T-helper 1 cell treated with Interleukin-12 subunit alpha and Interleukin-12 subunit beta and Interleukin-4 antibody, amounts not matched to agents 30 μg/mL and 1 μg/mL, for 36 hours (primary cell): ENCODE results near the gene TNNI2.
A peak's percentile ranks its signal among the peaks of the same experiment; 100 is the strongest.

Experiments used
- H3K27ac Mint-ChIP-seq: one replicate; pipeline ENCODE4 v1.8.0; 2021; ENCODE audit warnings: mild to moderate bottlenecking, mixed read lengths
- H3K27me3 Mint-ChIP-seq: one replicate; pipeline ENCODE4 v1.8.0; 2021; ENCODE audit warnings: low read depth, mixed read lengths
- H3K36me3 Mint-ChIP-seq: one replicate; pipeline ENCODE4 v1.8.0; 2021; ENCODE audit warnings: low read depth, mixed read lengths
- H3K4me1 Mint-ChIP-seq: one replicate; pipeline ENCODE4 v1.8.0; 2021; ENCODE audit warnings: low read depth, mixed read lengths
- H3K4me3 Mint-ChIP-seq: one replicate; pipeline ENCODE4 v1.8.0; 2021; ENCODE audit warnings: mild to moderate bottlenecking, moderate library complexity, mixed read lengths
- H3K9me3 Mint-ChIP-seq: one replicate; pipeline ENCODE4 v1.8.0; 2021; ENCODE audit warnings: mixed read lengths

The TNNI2 gene

DNA sequence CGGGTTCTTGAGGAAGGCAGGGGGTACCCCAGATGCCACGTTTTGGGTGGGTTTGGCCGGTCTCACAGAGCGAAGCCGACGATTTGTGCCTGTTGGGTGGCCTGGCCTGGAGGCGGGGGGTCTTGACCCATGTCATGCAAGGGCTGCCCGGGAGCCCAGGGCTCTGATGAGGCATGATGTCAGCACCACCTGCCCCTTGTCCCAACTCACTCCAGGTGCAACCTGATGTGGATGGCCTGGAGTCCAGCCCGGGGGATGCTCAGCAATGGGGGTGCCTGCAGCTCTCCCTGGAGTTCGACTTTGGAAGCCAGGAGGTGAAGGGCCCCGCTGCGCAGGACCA, 3.1 kb upstream of the TNNI2 start:
- Mint-ChIP-seq H3K4me1 (peaks cover 5% of the 10 kb centered on the region), H3K36me3 (no peaks in the 10 kb centered on the region), H3K9me3 (no peaks in the 10 kb centered on the region), H3K27me3 (no peaks in the 10 kb centered on the region), H3K27ac (no peak overlapping the region), H3K4me3 (no peak overlapping the region)

DNA sequence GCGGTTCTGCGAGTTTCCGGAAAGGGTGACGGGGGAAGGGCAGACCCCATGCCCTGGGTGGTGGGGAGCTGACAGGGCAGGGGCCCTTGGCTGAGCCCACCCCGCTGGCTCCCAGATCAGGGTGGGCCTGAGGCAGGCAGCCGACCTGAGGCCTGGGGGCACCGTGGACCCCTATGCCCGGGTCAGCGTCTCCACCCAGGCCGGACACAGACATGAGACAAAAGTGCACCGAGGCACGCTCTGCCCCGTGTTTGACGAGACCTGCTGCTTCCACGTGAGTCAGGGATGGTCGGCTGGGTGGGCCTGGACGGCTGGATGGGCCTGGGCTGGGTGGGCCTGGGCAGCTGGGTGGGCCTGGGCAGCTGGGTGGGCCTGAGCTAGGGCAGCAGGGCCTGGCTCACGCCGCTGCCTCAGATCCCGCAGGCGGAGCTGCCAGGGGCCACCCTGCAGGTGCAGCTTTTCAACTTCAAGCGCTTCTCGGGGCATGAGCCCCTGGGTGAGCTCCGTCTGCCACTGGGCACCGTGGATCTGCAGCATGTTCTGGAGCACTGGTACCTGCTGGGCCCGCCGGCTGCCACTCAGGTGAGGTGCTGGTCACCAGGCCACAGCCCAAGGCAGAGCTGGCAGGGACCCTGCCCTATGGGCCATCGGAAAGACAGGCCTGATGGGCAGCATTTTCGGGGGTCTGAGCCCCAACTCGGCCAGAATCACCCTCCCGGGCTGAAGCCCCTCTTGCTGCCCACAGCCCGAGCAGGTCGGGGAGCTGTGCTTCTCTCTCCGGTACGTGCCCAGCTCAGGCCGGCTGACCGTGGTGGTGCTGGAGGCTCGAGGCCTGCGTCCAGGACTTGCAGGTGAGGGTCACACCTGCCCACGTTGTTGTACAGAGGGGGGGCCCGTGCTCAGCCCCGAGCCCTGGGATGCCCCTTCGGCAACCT, 2.5 kb upstream of the TNNI2 start:
- H3K27ac Mint-ChIP-seq = no peak overlapping the region
- H3K36me3 Mint-ChIP-seq = no peaks in the 10 kb centered on the region
- H3K27me3 Mint-ChIP-seq = no peaks in the 10 kb centered on the region
- peaks cover 5% of the 10 kb centered on the region for H3K4me1 Mint-ChIP-seq
- no peak overlapping the region for H3K4me3 Mint-ChIP-seq
- H3K9me3 Mint-ChIP-seq = no peaks in the 10 kb centered on the region

DNA sequence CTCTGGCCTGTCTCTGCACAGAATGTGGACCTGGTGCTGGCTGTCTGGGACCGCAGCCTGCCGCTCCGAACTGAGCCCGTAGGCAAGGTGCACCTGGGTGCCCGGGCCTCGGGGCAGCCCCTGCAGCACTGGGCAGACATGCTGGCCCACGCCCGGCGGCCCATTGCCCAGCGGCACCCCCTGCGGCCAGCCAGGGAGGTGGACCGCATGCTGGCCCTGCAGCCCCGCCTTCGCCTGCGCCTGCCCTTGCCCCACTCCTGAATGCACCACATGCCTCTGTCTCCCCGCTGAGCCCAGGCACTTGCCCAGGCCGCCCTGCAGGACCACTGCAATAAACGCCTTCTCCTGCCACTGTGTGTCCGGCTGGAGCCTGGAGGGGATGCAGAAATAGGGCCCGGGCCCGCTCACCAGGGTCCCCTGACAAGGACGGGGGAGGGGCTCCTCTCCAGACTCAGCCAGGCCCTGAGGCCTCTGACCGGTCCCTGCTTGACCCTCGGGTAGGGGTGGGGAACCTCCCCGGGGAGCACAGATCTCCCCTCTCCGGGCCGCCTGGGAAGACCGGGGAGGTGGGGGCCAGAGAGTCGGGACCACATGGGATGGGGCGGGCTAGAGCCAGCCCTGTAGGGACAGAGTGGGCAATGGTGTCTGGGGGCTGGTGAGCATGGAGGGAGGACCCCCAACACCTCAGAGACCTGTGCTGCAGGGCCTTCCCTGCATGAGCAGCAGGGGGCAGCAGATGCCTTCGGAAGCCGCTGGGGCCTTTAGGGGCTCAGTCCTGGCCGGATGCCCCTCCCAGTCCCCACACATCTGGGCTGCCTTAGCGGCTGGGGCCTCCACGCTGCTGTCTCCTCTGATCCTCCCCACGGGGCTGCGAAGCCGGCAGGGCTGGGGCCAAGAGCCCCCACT, 1.4 kb upstream of the TNNI2 start:
- no peaks in the 10 kb centered on the region for H3K9me3 Mint-ChIP-seq
- H3K4me3 Mint-ChIP-seq = no peak overlapping the region
- no peaks in the 10 kb centered on the region for H3K27me3 Mint-ChIP-seq
- no peaks in the 10 kb centered on the region for H3K36me3 Mint-ChIP-seq
- H3K4me1 Mint-ChIP-seq = peaks cover 5% of the 10 kb centered on the region
- H3K27ac Mint-ChIP-seq = no peak overlapping the region

DNA sequence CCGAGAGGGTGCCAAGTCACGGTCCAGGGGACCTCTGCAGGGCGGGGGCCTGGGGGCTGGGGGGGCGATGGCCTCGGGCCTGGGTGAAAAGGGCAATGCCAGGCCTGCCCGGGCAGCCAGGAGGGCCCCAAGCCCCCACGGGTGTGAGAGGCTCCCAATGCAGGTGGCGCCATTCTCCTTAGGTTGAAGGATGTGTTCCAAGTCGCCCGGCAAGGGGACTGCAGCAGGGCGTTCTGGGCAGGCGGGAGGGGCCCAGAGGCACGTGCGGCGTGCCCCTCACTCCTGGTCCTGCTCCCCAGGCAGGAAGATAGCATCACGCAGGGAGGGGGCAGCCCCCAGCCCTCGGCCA, 730 bp upstream of the TNNI2 start:
- H3K9me3 Mint-ChIP-seq = no peaks in the 10 kb centered on the region
- H3K4me1 Mint-ChIP-seq = peaks cover 5% of the 10 kb centered on the region
- no peak overlapping the region for H3K4me3 Mint-ChIP-seq
- no peak overlapping the region for H3K27ac Mint-ChIP-seq
- H3K27me3 Mint-ChIP-seq = no peaks in the 10 kb centered on the region
- H3K36me3 Mint-ChIP-seq = no peaks in the 10 kb centered on the region

DNA sequence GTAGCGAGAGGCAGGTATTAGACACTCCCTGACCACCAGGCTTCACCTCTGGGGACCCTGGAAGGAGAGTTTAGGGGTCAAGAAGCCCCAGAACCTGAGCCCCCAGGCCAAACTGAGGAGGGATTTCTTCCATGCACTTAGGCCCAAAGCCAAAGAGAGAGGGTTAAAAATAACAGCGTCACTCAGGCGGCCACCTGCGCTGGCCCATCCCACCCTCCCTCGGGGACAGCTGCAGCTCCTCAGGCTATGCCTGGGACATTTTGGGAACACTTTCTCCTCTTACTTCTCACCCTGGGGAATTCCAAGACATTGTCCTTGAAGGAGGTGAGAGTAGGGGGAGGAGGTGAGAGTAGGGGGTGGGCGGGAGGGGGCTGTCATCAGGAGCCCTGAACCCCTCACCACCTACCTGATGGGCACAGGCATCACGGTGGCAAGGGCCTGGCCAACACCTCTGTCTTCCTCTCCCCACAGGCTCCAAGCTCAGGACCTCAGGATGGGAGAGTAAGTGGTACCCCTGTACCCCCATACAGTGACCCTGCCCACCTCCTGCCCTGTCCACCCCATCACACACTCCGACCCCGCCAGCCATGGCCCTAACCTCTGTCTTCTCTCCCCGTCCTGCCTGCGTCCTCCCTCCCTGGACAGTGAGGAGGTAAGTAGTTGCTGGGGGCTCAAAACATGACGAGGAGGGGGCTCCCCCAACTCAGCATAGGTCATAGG, 583 bp downstream of the TNNI2 start:
- Mint-ChIP-seq H3K36me3 (no peaks in the 10 kb centered on the region), H3K9me3 (no peaks in the 10 kb centered on the region), H3K4me3 (no peak overlapping the region), H3K27ac (no peak overlapping the region), H3K27me3 (no peaks in the 10 kb centered on the region), H3K4me1 (peaks cover 14% of the 10 kb centered on the region)

DNA sequence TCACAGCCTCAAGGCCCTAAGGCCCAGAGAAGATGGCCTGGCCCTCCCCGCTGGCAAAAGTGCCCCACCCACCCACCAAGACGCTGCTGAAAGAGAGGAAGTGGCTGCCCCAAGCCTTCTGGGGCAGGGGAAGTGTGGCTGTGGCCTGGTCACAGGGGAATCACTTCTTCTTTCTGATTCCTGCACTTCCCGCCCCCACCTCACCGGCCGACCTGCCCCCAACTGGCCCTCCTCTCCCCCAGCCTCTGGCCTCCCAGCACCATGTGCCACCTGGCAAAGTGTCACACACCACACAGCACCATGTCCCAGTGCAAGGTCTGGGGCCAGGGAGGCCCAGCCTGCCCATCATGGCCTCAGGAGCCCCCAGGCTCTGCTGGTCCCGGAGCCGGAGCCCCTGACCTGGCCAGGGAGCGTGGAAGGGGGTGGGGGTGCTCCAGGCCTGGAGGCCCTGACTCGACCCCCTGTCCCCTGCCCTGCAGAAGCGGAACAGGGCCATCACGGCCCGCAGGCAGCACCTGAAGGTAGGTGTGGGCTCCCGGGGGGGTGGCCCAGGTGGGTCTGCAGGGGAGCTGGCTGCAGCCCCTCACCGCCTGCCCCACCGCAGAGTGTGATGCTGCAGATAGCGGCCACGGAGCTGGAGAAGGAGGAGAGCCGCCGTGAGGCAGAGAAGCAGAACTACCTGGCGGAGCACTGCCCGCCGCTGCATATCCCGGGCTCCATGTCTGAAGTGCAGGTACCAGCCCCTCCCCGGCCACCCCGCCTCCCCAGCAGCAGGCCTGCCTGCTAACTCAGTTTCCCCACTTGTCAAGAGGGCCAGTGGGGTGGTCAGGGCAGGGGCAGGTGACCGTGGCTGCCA, 1.4 kb downstream of the TNNI2 start:
- Mint-ChIP-seq H3K27ac (no peak overlapping the region), H3K4me3 (no peak overlapping the region)

DNA sequence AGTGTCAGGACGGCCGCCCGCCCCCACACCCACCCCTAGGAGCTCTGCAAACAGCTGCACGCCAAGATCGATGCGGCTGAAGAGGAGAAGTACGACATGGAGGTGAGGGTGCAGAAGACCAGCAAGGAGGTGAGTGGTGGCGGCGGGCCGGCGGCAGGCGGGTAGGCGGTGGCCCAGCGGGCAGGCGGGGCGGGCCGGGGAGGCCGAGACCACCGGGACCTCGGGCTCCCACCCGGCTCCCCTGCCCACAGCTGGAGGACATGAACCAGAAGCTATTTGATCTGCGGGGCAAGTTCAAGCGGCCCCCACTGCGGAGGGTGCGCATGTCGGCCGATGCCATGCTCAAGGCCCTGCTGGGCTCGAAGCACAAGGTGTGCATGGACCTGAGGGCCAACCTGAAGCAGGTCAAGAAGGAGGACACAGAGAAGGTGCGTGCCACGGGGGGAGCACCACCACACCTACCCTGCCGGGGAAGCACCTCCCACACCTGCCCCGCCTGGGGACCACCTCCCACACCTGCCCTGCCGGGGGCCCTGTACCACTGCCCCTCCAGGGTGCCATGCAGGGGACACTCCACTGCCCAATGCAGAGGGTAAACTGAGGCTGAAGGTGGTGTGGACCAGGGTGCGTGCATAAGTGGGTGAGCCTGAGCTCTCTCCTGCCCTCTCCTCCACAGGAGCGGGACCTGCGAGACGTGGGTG, 2.1 kb downstream of the TNNI2 start:
- H3K36me3 Mint-ChIP-seq = no peaks in the 10 kb centered on the region
- peaks cover 8% of the 10 kb centered on the region for H3K27me3 Mint-ChIP-seq
- no peak overlapping the region for H3K27ac Mint-ChIP-seq
- H3K4me3 Mint-ChIP-seq = no peak overlapping the region
- no peaks in the 10 kb centered on the region for H3K9me3 Mint-ChIP-seq
- H3K4me1 Mint-ChIP-seq = peaks cover 27% of the 10 kb centered on the region

More for the DNA sequence above, 1.4 kb downstream of the TNNI2 start:
- H3K27me3 Mint-ChIP-seq = peaks cover 6% of the 10 kb centered on the region
- peaks cover 22% of the 10 kb centered on the region for H3K4me1 Mint-ChIP-seq
- H3K36me3 Mint-ChIP-seq = no peaks in the 10 kb centered on the region
- H3K9me3 Mint-ChIP-seq = no peaks in the 10 kb centered on the region

DNA sequence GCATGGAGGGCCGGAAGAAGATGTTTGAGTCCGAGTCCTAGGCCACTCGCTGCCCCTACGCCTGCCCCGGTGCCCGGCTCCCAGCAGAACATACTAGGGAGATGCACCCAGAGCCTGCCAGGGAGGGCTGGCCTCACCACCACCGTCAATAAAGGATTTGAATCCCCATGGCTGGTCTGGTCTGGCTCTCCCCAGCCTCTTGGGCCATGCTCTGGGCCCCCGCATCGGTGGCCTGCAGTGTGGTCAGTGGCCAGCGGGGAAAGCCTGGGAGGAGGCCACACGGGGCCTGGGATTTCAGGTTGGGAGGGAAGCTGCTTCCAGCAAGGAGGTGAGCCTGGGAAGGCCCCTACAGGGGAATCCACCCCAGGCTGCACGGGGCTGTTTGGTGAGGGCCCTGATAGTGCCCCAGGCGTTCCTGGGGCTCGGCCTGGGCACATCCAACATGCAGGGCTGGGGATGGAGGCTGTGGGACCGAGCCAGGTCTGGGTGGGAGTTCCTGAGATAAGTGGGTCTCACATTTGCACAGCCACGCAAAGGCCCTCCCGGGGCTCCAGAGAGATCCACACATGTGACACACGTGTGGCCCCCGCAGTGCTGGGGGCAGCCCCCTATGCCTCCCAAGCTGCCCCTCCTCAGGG, 2.8 kb downstream of the TNNI2 start:
- no peak overlapping the region for H3K27ac Mint-ChIP-seq
- no peaks in the 10 kb centered on the region for H3K9me3 Mint-ChIP-seq
- no peaks in the 10 kb centered on the region for H3K36me3 Mint-ChIP-seq
- peaks cover 8% of the 10 kb centered on the region for H3K27me3 Mint-ChIP-seq
- no peak overlapping the region for H3K4me3 Mint-ChIP-seq
- peaks cover 27% of the 10 kb centered on the region for H3K4me1 Mint-ChIP-seq

DNA sequence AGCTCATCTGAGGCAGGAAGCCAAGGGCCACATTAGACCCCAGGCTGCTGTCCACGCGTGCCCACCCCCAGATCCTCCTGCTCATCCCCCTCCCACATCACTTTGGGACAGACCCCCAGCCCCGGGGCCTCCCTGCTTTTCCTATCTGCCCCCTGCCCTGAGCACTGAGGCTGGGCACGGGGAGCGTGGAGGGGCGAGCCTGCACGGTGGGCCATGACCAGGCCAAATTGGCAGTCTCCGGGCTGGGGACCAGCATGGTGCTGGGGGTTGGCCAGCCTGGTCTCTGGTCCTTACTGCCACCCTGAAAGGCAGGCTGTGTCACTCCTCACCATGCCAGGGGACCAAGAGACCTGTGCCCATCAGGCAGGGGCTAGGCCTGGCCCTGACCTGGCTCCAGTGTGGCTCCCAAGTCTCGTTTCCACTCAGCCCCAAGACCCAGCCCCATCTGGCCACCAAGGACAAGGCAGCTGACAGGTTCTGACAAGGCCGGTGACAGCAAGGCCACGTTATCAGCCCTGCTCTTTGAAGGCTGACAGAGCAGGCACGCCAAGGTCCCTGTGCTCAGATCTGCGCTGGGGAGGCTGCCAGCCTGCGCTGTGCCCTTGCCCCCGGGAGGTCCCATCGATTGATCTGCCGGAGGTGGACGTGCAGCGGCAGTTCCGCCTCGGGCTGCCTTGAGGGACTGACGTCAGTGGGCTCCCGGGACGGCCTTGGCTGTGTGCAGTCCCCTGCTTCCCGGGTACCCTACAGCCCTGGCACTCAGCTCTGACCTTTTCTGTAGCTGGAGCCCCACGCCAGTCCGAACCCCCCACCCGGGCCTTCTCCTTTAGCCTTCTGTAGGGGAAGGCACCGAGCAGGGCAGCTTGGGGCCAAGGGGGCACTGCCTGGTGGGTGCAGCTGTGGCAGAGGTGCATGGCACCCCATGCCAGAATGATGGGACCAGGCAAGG, 3.6 kb downstream of the TNNI2 start:
- no peaks in the 10 kb centered on the region for H3K9me3 Mint-ChIP-seq
- H3K4me1 Mint-ChIP-seq = peaks cover 28% of the 10 kb centered on the region
- peak overlapping the region; percentile 88 for H3K27ac Mint-ChIP-seq
- H3K27me3 Mint-ChIP-seq = peaks cover 8% of the 10 kb centered on the region
- no peaks in the 10 kb centered on the region for H3K36me3 Mint-ChIP-seq
- H3K4me3 Mint-ChIP-seq = no peak overlapping the region

DNA sequence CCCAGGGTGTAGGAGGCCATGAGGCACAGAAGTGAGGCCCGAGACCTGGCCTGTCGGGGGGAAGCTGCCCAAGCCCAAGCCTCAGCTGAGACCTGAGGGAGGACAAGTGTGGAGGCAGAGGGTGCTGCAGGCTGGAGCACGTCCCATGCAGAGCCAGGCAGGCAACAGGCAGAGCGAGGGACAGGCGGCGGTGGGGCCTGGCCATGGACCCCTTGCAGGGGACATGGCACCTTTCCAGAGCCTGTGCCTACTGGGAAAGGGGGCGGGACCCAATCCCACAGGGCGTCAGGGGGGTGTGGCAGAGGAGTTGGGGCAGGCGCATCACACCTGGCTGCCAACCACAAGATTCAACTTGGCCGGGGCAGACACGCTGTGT, 4.3 kb downstream of the TNNI2 start:
- H3K27ac Mint-ChIP-seq = peak overlapping the region; percentile 88
- no peaks in the 10 kb centered on the region for H3K9me3 Mint-ChIP-seq
- H3K4me3 Mint-ChIP-seq = no peak overlapping the region
- H3K27me3 Mint-ChIP-seq = peaks cover 8% of the 10 kb centered on the region
- H3K4me1 Mint-ChIP-seq = peaks cover 29% of the 10 kb centered on the region
- H3K36me3 Mint-ChIP-seq = no peaks in the 10 kb centered on the region

DNA sequence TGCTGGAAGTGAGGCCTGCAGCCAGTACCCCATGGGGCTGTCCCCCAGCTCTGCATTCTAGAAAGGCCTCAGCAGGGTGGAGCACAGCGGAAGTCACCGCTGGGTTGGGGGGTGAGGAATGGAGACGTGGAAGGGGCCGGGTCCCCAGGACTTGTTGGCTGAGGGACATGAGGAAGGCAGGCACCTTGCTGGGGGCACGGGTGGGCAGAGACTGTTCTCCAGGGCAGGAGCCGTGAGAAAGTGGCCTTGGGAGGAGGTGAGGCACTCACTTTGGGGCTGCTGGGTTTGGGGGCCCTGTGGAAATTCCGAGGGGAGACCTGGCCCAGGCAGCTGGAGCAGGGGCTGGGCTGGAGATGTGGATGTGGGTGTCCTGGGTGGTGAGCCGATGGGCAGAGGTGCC, 5.0 kb downstream of the TNNI2 start:
- H3K36me3 Mint-ChIP-seq = no peaks in the 10 kb centered on the region
- H3K4me1 Mint-ChIP-seq = peaks cover 29% of the 10 kb centered on the region
- peak overlapping the region; percentile 88 for H3K27ac Mint-ChIP-seq
- H3K27me3 Mint-ChIP-seq = peaks cover 8% of the 10 kb centered on the region
- H3K9me3 Mint-ChIP-seq = no peaks in the 10 kb centered on the region
- H3K4me3 Mint-ChIP-seq = no peak overlapping the region
